HG03039 (cell line): Measurements from ENCODE around the gene HECTD4.

Source experiments
- ATAC-seq: cut with Tn5 transposase; IDR thresholded peaks from one replicate; pipeline ENCODE4 v1.9.1; 2021; ENCODE audit warnings: mild to moderate bottlenecking, moderate library complexity; ENCODE audit not compliant: unreplicated experiment

HECTD4 gene

GRCh38 chr12:112217647-112218046 lies 164.6 kb downstream of the HECTD4 start:
- ATAC-seq, result no peak

- no peak for ATAC-seq
Measured at GRCh38 chr12:112216223-112216622, 166.0 kb downstream of the HECTD4 start.

DNA sequence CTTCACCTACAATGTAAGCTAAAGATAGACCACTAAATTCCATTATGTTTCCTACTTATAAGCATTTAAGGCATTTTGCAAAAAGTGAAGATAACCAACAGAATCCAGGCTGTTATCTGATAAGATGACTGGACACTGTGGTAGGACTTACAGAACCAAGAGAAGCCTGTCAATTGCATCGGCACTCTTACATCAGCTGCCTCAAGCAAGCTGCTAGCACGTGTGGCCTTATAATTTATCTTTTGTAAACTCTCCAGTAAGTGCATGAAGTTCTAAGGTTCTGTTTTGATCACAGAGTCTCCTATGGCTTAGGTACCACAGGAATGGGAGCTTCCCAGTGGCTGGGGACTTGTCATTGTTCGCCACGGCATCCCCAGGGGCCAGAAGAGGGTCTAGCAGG lies 168.2 kb downstream of the HECTD4 start:
- no peak for ATAC-seq

DNA sequence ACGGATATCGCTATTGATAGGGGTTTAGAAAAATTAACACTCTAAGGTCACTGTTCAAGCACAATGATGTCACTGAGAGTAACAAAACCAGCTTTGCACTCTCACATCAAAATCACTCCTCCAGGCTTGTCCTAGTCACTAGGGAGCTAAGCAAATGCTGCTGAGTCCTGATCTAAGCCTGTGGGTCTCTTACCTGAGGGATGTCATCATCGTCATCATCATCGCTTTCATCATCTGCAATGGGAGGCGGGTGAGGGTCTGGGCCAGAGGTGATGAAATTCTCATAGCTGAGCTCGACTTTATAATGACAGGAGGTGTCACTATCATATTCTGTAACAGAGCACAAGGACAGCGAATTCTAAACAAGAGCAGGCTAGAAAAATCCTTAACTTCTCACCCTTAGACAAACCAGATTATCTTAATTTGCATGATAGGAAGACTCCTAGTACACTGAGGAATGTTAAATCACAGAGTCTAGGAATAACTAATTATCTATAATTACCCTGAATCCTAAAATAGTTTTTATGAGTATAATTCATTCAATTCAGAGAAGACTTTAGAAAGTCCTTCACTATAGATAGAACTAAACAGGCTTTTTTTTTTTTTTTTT lies 173.8 kb downstream of the HECTD4 start:
- ATAC-seq, result no peak

- no peak for ATAC-seq
Measured at GRCh38 chr12:112207397-112207924, 174.8 kb downstream of the HECTD4 start.

DNA sequence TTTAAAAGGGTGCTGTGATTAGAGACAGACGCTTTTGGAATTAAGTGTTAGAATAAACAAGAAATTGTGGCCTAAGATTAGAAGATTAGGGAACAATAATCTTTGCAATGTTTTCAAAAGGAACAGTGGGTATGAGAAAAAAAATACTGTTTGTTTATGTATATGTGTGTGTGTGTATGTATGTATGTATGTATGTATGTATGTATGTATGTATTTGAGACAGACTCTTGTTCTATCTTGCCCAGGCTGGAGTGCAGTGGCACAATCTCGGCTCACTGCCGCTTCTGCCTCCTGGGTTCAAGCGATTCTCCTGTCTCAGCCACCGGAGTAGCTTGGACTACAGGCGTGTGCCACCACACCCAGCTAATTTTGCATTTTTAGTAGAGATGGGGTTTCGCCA lies 175.3 kb downstream of the HECTD4 start:
- no peak for ATAC-seq

DNA sequence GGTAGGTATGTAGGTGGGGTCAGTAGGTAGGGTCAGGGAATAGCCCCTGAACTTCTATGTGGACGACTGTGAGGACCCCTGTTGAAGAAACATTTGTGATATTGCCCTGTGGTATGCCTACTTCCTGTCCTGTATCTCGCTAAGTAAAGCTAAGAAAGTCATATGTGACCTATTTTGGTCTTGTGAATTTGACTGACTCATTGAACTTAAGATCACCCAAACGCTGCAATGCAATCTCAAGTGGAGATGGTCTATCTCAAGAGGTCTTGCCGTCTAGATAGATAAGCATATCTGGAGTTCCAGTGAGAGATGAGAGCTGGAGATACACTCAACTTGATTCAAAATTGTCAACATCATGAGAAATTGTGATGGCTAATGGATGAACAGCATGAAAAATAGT lies 183.1 kb downstream of the HECTD4 start:
- no peak for ATAC-seq

DNA sequence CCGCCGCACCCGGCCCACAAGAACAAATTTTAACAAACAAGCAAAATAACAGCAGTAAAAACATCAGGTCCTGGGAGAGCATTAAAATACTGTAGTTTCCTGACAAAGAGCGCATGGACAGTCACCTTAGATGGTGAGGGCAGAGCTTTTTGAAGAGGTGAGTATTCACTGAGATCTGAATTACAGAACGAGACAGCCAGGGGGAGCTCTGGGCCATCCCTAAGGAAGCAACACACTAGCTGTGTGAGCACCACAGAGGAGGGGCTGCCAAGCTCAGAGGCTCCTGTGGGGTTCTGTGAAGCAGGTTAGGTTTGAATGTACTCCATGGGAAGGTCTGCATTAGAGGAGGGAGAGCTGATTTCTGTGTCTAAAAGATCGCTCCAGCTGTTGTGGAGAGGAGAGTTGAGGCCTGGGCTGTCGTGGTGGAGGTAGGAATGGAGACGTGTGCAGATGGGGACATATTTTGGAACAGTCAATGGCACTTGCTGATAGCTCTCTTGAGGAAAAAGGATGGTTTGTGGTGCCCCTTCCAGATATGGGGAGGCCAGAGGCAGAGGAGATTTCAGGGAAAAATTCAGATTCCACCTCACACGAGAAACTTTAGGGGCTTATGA lies 184.0 kb downstream of the HECTD4 start:
- ATAC-seq, result no peak

DNA sequence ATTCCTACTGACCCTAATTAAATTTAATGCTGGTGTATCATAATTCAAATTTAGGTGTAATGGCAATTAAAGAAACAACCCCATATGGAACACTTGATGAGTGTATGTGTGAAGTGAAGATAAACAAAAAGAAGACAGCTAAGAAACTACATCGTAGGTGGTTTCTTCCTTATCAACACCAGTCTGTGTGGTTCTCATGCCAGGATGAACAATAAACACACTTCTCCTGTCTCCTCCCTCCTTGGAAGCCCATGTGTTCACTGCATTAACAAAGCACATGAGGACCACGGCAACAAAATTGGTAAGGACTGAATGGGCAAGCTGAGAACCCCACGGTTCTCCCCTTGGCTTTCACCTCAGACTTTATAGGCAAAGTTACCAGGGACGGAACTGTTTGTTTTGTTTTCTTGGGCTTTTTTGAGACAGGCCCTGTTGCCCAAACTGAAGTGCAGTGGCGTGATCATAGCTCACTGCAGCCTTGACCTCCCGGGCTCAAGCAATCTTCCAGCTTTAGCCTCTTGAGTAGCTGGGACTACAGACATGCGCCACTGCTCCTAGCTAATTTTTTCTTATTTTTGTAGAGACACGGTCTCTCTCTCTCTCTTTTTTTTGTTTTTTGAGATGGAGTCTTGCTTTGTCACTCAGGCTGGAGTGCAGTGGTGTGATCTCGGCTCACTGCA lies 185.9 kb downstream of the HECTD4 start:
- no peak for ATAC-seq

DNA sequence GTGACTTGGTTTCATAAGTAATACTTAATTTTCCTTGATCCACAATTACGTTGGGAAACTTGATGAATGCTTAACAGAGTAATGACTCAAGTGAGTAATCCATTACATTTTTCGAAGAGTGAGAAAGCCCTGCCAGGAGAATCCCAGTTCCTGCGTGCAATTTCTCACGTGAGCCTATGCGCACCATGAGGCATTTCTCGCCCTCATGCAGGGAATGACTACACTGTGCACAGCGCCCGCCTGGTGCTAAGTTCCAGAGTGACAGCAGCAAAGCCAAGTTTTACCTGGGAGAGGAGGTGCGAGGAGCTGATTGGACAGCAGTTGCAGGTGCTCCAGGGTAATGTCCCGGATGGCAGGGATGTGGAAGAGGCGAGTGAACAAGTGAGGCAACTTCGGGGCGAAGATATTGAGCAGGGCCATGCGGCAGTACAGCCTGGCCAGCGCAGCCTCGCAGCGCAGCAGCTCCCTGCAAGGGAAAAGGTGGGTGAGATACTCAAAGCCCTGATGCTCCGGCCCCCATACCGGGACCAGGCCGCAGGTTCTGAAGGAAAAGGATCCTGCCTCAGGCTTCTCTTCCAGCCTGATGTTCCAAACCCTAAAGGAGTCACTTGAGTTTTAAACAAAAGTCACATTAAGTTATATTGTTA lies 187.5 kb downstream of the HECTD4 start:
- no peak for ATAC-seq

DNA sequence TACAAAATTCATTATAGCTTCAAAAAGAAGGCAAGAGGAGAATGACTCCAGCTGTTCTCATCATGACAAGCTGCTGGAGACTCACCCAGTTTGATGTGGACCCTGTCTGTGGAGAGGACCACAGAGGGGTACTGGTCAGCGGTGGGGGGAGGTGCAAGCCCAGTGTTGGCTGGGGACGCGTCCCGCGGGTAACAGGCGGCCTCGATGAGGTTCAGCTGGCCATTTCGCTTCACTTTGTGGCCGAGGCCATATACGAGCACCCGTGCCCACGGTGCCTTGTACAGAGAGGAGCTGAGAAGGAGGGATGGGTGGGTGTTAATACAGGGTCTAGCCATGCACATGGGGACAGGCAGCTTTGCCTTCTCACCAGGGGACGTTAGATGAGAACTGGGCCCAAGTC lies 189.8 kb downstream of the HECTD4 start:
- ATAC-seq, result no peak

GRCh38 chr12:112191840-112192321 lies 190.3 kb downstream of the HECTD4 start:
- ATAC-seq, result no peak

DNA sequence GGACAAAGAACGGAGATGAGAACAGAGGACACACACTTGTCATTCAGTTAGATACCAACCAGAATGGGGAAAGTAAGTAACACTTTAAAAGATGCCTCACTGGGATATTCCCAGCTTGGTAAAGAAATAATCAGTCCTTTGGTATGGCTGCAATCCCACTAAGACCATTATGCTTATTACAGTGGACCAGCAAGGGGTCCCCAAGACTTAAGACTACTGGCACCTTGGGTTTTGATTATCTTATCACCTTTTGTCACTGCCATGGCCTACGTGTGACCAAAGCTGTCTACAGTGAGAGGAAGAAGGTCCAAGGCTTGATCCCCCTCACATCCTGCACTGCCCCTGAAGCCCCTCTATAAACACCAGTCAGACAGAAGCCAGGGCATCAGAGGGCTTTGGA lies 191.0 kb downstream of the HECTD4 start:
- ATAC-seq, result no peak

GRCh38 chr12:112190231-112191025 lies 191.8 kb downstream of the HECTD4 start:
- no peak for ATAC-seq

- ATAC-seq, result no peak
Measured at GRCh38 chr12:112188130-112188830, 194.0 kb downstream of the HECTD4 start.

DNA sequence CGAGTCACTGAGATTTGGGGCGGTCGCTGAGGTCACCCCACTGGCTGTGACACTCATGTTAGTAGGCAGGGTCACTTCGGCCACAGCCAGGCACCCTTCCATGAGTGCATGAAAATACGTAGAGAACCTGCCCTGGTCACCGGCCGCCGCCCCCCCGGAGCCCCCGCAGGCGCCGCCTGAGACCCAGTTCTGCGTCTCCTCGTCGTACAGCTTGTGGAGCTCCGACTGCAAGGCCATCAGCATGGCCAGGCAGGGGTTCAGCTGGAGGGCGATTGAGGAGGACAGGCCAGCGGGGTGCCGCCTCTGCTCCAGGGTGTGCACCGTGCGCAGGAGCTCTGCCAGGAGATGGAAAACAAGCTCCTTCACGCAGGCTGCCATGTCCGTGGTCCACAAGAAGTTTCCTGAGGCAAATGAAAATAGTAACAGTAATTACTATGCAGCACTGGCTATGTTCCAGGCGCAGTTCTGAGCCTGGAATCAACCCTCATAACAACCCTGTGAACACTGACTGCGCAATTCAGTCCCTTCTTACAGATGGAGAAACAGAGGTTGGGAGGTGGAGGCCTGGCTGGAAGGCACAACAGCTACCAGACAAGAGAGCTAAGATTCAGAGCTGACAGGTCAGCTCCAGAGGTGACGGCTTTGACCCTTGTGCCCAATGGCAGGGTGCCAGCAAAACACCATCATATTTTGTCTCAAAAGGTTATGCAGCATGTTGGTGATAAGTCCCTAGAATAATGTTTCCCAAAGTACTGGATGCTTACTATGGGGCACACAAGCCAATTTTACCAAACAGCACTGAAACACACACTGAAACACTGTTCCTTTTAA lies 196.9 kb downstream of the HECTD4 start:
- ATAC-seq, result no peak

DNA sequence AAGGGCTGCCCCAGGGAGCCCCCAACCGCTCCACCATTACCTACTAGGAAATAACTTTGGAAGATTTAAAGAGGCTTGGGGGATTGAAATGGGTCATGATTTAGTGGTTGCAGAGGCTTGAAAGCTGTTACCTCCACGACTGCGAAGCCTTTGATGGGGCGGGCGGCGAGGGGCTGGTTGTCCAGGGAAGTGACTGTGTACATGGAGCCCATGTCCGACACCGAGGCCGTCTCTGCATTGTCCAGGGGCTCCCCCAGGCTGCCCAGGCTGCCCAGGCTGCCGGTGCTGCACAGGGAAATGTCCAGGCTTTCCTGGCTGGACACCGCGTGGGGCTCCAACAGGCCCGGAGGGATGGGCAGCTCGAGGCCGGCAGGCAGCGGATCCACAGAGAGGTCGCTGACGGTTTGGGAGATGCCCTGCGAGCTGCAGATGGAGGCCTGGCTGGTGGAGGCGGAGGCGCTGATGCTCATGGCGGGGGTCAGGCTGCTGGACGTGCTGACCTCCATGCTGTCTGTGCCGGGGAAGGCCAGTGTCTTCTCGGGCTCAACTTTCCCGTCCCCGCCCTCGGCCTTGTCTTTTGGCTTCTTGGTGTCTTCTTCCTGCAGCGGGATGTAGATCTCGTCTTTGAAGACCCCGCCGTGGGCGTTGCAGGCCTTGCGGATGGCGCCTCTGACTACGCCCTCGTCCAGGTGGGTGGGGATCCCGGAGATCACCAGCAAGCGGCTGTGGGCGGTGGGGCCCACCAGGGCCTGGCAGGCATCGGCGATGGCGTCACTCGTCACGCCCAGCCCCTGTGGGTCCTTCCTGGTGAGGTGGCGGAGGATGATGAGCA lies 198.0 kb downstream of the HECTD4 start:
- ATAC-seq, result no peak
